Uterus (tissue), 4 donors: ENCODE measurements around the gene OTOS. TPM values are rescaled to one million over a fixed set of nuclear protein-coding genes. Genes with fewer than 3 reads are reported as not detected.

Experiments
- DNase-seq, 2 donors: peaks; one replicate each; pipeline ENCODE4 v3.0.0-alpha.2; 2019 to 2020
- H3K27ac ChIP-seq, 2 donors: fragments of 200-600 bp; sonication (generic); 1 replicate in 1 of 2; 2 replicates in 1 of 2; pipeline ENCODE4 v1.5.1; 2016 to 2018
- H3K27me3 ChIP-seq, 2 donors: fragments of 200-600 bp; sonication (generic); one replicate each; pipeline ENCODE4 v1.5.1; 2018 to 2019; ENCODE audit warnings: control low read depth in 1 of 2
- H3K36me3 ChIP-seq, 2 donors: fragments of 200-600 bp; sonication (generic); one replicate each; pipeline ENCODE4 v1.5.1; 2019; ENCODE audit warnings: control low read depth in 1 of 2
- H3K4me1 ChIP-seq, 2 donors: fragments of 200-600 bp; sonication (generic); one replicate each; pipeline ENCODE4 v1.5.1; 2018 to 2019; ENCODE audit warnings: control low read depth in 1 of 2
- H3K4me3 ChIP-seq, 2 donors: fragments of 200-600 bp; sonication (generic); 1 replicate in 1 of 2; 2 replicates in 1 of 2; pipeline ENCODE4 v1.5.1; 2018 to 2019; ENCODE audit warnings: mild to moderate bottlenecking in 1 of 2
- H3K9me3 ChIP-seq, 2 donors: fragments of 200-600 bp; sonication (generic); one replicate each; pipeline ENCODE4 v1.5.1; 2019; ENCODE audit warnings: control low read depth in 1 of 2
- CTCF ChIP-seq, 4 experiments: fragments of 200-600 bp in 2 of 4; fragments of 450-650 bp in 2 of 4; sonication (generic) in 2 of 4; IDR thresholded peaks; one replicate each; pipeline ENCODE4 v1.5.1; 2016 to 2019; ENCODE audit warnings: antibody characterized with exemption in 4 of 4, mild to moderate bottlenecking in 2 of 4, moderate library complexity in 1 of 4
- POLR2A ChIP-seq, 2 donors: fragments of 450-650 bp; IDR thresholded peaks; one replicate each; pipeline ENCODE4 v1.6.1; 2016; ENCODE audit warnings: antibody characterized with exemption in 2 of 2, mild to moderate bottlenecking in 1 of 2, moderate library complexity in 1 of 2
- intact Hi-C: fragments of 100-400 bp; cut with DNase I; formaldehyde crosslinking; loops from one replicate; pipeline ENCODE4 v1.15.1; 2023; ENCODE audit warnings: low total_unique reads
- total RNA-seq, 4 donors: library from RNA; depleted of rRNA in 3 of 4; stranded (reverse); fragments of >200 nt in 3 of 4; gene quantifications; one replicate each; pipeline versions ENCODE4 v1.1.0 to v1.2.4, GENCODE V29; 2014 to 2023
- donor health status: DM: yes; HTN: yes; CAD: no.

The OTOS gene
- total RNA-seq, 4 donors from 2014 or later, result not detected

GRCh38 chr2:240183875-240184590 is 43.6 kb upstream of the OTOS start:
- Histone ChIP-seq H3K36me3 (no peaks in the 10 kb centered on the region), H3K4me3 (no peak overlapping the region), H3K9me3 (no peaks in the 10 kb centered on the region), H3K27ac (no peak overlapping the region), H3K4me1 (no peaks in the 10 kb centered on the region), H3K27me3 (no peaks in the 10 kb centered on the region)
- no peak for DNase-seq
- TF ChIP-seq CTCF (IDR thresholded peaks at IDR 0.05) (no peak), POLR2A (IDR thresholded peaks at IDR 0.05) (no peak)
- intact Hi-C loops, result no loop called here

GRCh38 chr2:240183006-240183874 is 42.8 kb upstream of the OTOS start:
- DNase-seq, result no peak
- H3K4me3 ChIP-seq, result no peak overlapping the region
- H3K4me1 ChIP-seq, result no peaks in the 10 kb centered on the region
- no peak for TF ChIP-seq CTCF (IDR thresholded peaks at IDR 0.05)
- no peak for TF ChIP-seq POLR2A (IDR thresholded peaks at IDR 0.05)
- intact Hi-C loops, result no loop called here
- no peaks in the 10 kb centered on the region for H3K36me3 ChIP-seq
- no peaks in the 10 kb centered on the region for H3K27me3 ChIP-seq
- no peaks in the 10 kb centered on the region for H3K9me3 ChIP-seq
- no peak overlapping the region for H3K27ac ChIP-seq

- Histone ChIP-seq H3K4me3 (no peak overlapping the region), H3K9me3 (no peaks in the 10 kb centered on the region), H3K27ac (no peak overlapping the region), H3K27me3 (no peaks in the 10 kb centered on the region), H3K36me3 (no peaks in the 10 kb centered on the region), H3K4me1 (no peaks in the 10 kb centered on the region)
- DNase-seq, result no peak
- TF ChIP-seq POLR2A (IDR thresholded peaks at IDR 0.05) (no peak), CTCF (IDR thresholded peaks at IDR 0.05) (no peak)
- intact Hi-C loops, result no loop called here
Measured at GRCh38 chr2:240182476-240182875, 42.0 kb upstream of the OTOS start.

- no peaks in the 10 kb centered on the region for H3K4me1 ChIP-seq
- H3K4me3 ChIP-seq, result no peak overlapping the region
- H3K27ac ChIP-seq, result no peak overlapping the region
- H3K36me3 ChIP-seq, result no peaks in the 10 kb centered on the region
- H3K27me3 ChIP-seq, result no peaks in the 10 kb centered on the region
- no peaks in the 10 kb centered on the region for H3K9me3 ChIP-seq
- no peak for TF ChIP-seq CTCF (IDR thresholded peaks at IDR 0.05)
- TF ChIP-seq POLR2A (IDR thresholded peaks at IDR 0.05), result no peak
- intact Hi-C loops, result no loop called here
- no peak for DNase-seq
Measured at GRCh38 chr2:240182001-240182400, 41.5 kb upstream of the OTOS start.
